CD8-positive, alpha-beta memory T cell (primary cell): Measurements from ENCODE around the gene PXK. TPM values are rescaled to one million over a fixed set of nuclear protein-coding genes. Genes with fewer than 3 reads are reported as not detected.

ENCODE experiments used
- CTCF ChIA-PET: fragments of 350-600 bp; sonication (Branson Sonifier 250); formaldehyde crosslinking; loops from one replicate; lab custom pipeline; 2021; ENCODE audit warnings: antibody characterized with exemption; lab: Charles Lee
- POLR2A ChIA-PET: fragments of 350-600 bp; sonication (Branson Sonifier 250); formaldehyde crosslinking; loops from one replicate; lab custom pipeline; 2021; ENCODE audit warnings: antibody characterized with exemption; lab: Charles Lee
- DNase-seq, 5 donors: peaks; one replicate each; pipeline versions ENCODE4 v3.0.0 to v3.0.0-alpha.2; 2020 to 2022; ENCODE audit warnings: mixed read lengths in 1 of 5
- H3K27ac ChIP-seq: one replicate; pipeline ENCODE4 v1.7.0; 2013; ENCODE audit warnings: low read depth, mild to moderate bottlenecking, low read length, moderate library complexity
- H3K27me3 ChIP-seq: 2 replicates; pipeline ENCODE4 v1.7.0; 2013; ENCODE audit warnings: low read length, mild to moderate bottlenecking; ENCODE audit not compliant: insufficient read depth, poor library complexity, severe bottlenecking
- H3K36me3 ChIP-seq: 2 replicates; pipeline ENCODE4 v1.7.0; 2013; ENCODE audit warnings: mild to moderate bottlenecking, low read length, moderate library complexity; ENCODE audit not compliant: insufficient read depth
- H3K4me1 ChIP-seq: 2 replicates; pipeline ENCODE4 v1.7.0; 2013; ENCODE audit warnings: mild to moderate bottlenecking, low read length, moderate library complexity; ENCODE audit not compliant: insufficient read depth
- H3K4me3 ChIP-seq: 2 replicates; pipeline ENCODE4 v1.7.0; 2013; ENCODE audit warnings: mild to moderate bottlenecking, low read length
- H3K9me3 ChIP-seq: 2 replicates; pipeline ENCODE4 v1.7.0; 2013; ENCODE audit warnings: mild to moderate bottlenecking, low read length
- H3K27ac Mint-ChIP-seq, 8 donors: one replicate each; pipeline ENCODE4 v1.8.0; 2020 to 2021; ENCODE audit warnings: mixed read lengths in 8 of 8, mild to moderate bottlenecking in 6 of 8, inconsistent platforms in 3 of 8, moderate library complexity in 3 of 8
- H3K27me3 Mint-ChIP-seq, 2 donors: one replicate each; pipeline ENCODE4 v1.8.0; 2020 to 2021; ENCODE audit warnings: mixed read lengths in 2 of 2, mild to moderate bottlenecking in 1 of 2, moderate library complexity in 1 of 2
- H3K36me3 Mint-ChIP-seq, 3 donors: one replicate each; pipeline ENCODE4 v1.8.0; 2020 to 2021; ENCODE audit warnings: mixed read lengths in 3 of 3, inconsistent platforms in 1 of 3, mild to moderate bottlenecking in 1 of 3
- H3K4me1 Mint-ChIP-seq, 3 donors: one replicate each; pipeline ENCODE4 v1.8.0; 2020 to 2021; ENCODE audit warnings: mixed read lengths in 3 of 3, inconsistent platforms in 1 of 3, mild to moderate bottlenecking in 1 of 3
- H3K4me3 Mint-ChIP-seq, 7 donors: one replicate each; pipeline ENCODE4 v1.8.0; 2020 to 2021; ENCODE audit warnings: mixed read lengths in 7 of 7, mild to moderate bottlenecking in 6 of 7, moderate library complexity in 4 of 7, inconsistent platforms in 2 of 7
- H3K9me3 Mint-ChIP-seq, 5 donors: one replicate each; pipeline ENCODE4 v1.8.0; 2020 to 2022; ENCODE audit warnings: mixed read lengths in 5 of 5, mild to moderate bottlenecking in 3 of 5, moderate library complexity in 2 of 5, inconsistent platforms in 1 of 5
- polyA plus RNA-seq: library from polyadenylated mRNA; unstranded; fragments of 300-500 nt; fragmentation: Illumina TruSeq; gene quantifications from one replicate; pipeline ENCODE4 v1.2.3, GENCODE V29; 2021
- total RNA-seq, 2 experiments: library from RNA; stranded (reverse); gene quantifications; one replicate each; pipeline ENCODE4 v1.2.3, GENCODE V29; 2021

PXK gene
- total and polyA plus RNA-seq, 3 experiments from 2014 or later: 24.8 to 27.8 (median 27.2) TPM

- Histone ChIP-seq H3K9me3 (no peaks in the 10 kb centered on the region), H3K36me3 (peaks cover 2% of the 10 kb centered on the region), H3K27me3 (peaks cover 3% of the 10 kb centered on the region), H3K27ac (peak within 1 kb of the TSS; percentile 97), H3K4me3 (peak within 1 kb of the TSS; percentile 99), H3K4me1 (peaks cover 25% of the 10 kb centered on the region)
- peak; percentile 97 to 99 (median 98) for DNase-seq
- ChIA-PET POLR2A (interaction anchor here (0.6 to 1.8 kb wide), 7 partner anchors 27 to 709 kb away, joined by 3 to 12 read pairs (median 4); partner anchors contain the start of genes ARF4, KCTD6 and PDHB), CTCF (interaction anchor here (0.7 to 5.2 kb wide), 44 partner anchors 10 to 755 kb away, joined by 3 to 69 read pairs (median 5); partner anchors contain the start of genes ABHD6, FLNB, KCTD6 and PDHB)
- Mint-ChIP-seq H3K4me3 (peak within 1 kb of the TSS; percentile 90 to 100 (median 99)), H3K4me1 (peaks cover 35 to 46% (median 39%) of the 10 kb centered on the region in 3 donors), H3K27ac (peak within 1 kb of the TSS; percentile 99 to 100 (median 100)), H3K36me3 (peaks cover 3 to 28% (median 5%) of the 10 kb centered on the region in 3 donors), H3K27me3 (peaks cover 12 to 19% of the 10 kb centered on the region in 2 donors), H3K9me3 (peaks cover 0 to 10% (median 3%) of the 10 kb centered on the region in 5 donors)
Measured at GRCh38 chr3:58305882-58306711, 26.6 kb upstream of the PXK start, which contains the start of the genes HTD2 and RPP14. TSS of gene HTD2 (plus strand) at chr3:58306520. CDS start at chr3:58317614, 11,094 bp downstream. TSS of gene RPP14 (plus strand) at chr3:58306245. CDS start at chr3:58310330, 4,085 bp downstream.

DNA sequence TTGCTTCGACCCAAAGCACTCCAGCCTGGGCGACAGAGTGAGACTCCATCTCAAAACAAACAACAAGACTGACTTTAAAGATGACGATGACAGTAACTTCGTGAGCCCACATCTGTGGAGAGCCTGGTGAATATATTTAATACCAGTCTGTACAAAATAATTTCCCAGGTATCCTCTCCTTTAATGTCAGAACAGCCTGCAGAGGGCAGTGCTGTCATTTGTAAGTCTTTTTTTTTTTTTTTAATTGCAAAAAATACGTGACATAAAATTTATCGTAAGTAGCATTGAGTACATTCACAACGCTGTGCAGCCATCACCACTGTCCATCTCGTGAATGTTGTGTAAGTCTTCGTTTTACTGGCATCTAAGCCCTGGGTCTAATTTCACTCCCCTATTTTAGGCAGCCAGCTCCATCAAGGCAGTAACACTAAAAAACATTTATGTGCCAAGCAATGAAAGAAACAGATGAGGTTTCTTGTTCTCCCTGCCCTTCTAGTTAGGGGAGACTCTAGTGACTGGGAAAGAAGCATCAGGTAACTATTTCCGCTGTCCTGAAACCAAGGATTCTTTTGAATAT lies 25.0 kb upstream of the PXK start:
- ChIA-PET POLR2A (no interaction called here), CTCF (interaction anchor here (0.6 to 5.2 kb wide), 18 partner anchors 11 to 323 kb away, joined by 3 to 69 read pairs (median 8); partner anchors contain the start of genes KCTD6, PDHB and PXK)
- Mint-ChIP-seq H3K36me3 (peaks cover 9 to 41% (median 11%) of the 10 kb centered on the region in 3 donors), H3K4me3 (peak overlapping the region; percentile 90 to 100 (median 99)), H3K27me3 (peaks cover 2 to 3% of the 10 kb centered on the region in 2 donors), H3K27ac (peak overlapping the region; percentile 71 to 100 (median 99)), H3K9me3 (no peaks in the 10 kb centered on the region), H3K4me1 (peaks cover 36 to 46% (median 41%) of the 10 kb centered on the region in 3 donors)
- Histone ChIP-seq H3K36me3 (peaks cover 15% of the 10 kb centered on the region), H3K27me3 (no peaks in the 10 kb centered on the region), H3K27ac (peak overlapping the region; percentile 35), H3K4me3 (peak overlapping the region; percentile 99), H3K4me1 (peaks cover 25% of the 10 kb centered on the region), H3K9me3 (no peaks in the 10 kb centered on the region)
- DNase-seq: peak; percentile 6 to 61 (median 39)

DNA sequence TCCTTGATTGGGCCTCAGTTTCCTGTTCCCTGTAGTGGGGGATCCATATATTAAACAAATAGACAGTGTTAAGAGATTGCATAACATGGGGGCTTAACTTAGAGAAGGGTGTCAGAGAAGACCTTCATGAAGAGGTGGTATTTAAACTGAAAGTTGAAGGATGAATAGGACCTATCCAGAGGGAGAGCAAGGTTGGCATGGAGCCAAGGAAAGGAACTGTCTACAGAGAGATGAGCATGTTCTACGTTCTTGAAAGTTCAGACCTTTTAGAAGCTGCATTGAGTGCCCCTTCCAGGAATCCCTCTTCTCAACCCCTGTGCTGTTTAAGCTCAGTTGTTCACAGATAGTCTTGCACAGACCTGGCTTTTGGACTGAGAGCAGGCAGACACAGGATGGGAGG lies 24.0 kb upstream of the PXK start:
- Histone ChIP-seq H3K27me3 (no peaks in the 10 kb centered on the region), H3K4me1 (peaks cover 25% of the 10 kb centered on the region), H3K9me3 (no peaks in the 10 kb centered on the region), H3K36me3 (peaks cover 19% of the 10 kb centered on the region), H3K27ac (no peak overlapping the region), H3K4me3 (no peak overlapping the region)
- Mint-ChIP-seq H3K4me3 (peak overlapping the region in 5 of 7 donors; percentile 41 to 99 (median 96)), H3K27ac (peak overlapping the region; percentile 7 to 100 (median 95)), H3K4me1 (peaks cover 38 to 49% (median 48%) of the 10 kb centered on the region in 3 donors), H3K27me3 (peaks cover 0 to 2% of the 10 kb centered on the region in 2 donors), H3K36me3 (peaks cover 11 to 50% (median 12%) of the 10 kb centered on the region in 3 donors), H3K9me3 (no peaks in the 10 kb centered on the region)
- DNase-seq: no peak
- POLR2A ChIA-PET: no interaction called here
- CTCF ChIA-PET: interaction anchor here (0.6 to 5.2 kb wide), 6 partner anchors 10 to 322 kb away, joined by 3 to 69 read pairs (median 4); no protein-coding TSS in a partner anchor

- H3K9me3 Mint-ChIP-seq: no peaks in the 10 kb centered on the region
- ChIA-PET CTCF (interaction anchor here (9.2 kb wide), 1 partner anchor 10 kb away, joined by 69 read pairs; the partner anchor contains the start of genes HTD2 and RPP14), POLR2A (no interaction called here)
- no peak overlapping the region for H3K4me3 Mint-ChIP-seq
- H3K27me3 ChIP-seq: no peaks in the 10 kb centered on the region
- DNase-seq: no peak
- H3K36me3 Mint-ChIP-seq: peaks cover 0 to 66% (median 6%) of the 10 kb centered on the region in 3 donors
- no peak overlapping the region for H3K4me3 ChIP-seq
- H3K4me1 ChIP-seq: no peaks in the 10 kb centered on the region
- H3K27ac Mint-ChIP-seq: peak overlapping the region in 2 of 8 donors; percentile 37 to 64
- peaks cover 22% of the 10 kb centered on the region for H3K36me3 ChIP-seq
- H3K27ac ChIP-seq: no peak overlapping the region
- peaks cover 7 to 19% (median 9%) of the 10 kb centered on the region in 3 donors for H3K4me1 Mint-ChIP-seq
- no peaks in the 10 kb centered on the region for H3K9me3 ChIP-seq
- H3K27me3 Mint-ChIP-seq: no peaks in the 10 kb centered on the region
Measured at GRCh38 chr3:58317811-58318210, 14.9 kb upstream of the PXK start.

DNA sequence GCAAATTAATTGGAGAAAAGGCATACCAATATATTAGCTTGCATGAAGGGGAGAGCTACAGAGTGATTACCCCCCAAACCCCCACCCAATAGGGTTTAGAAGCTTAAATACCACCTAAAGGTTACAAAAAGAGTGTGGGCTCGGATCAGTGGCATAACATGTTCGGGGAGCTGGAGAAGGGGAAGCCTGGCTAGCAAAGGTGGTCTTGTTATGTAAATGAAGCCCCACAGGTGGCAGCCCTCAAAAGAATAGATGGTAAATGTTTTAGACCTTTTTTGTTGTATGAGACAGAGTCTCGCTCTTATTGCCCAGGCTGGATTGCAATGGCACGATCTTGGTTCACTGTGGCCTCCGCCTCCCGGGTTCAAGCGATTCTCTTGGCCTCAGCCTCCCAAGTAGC lies 10.9 kb upstream of the PXK start:
- DNase-seq: no peak
- Histone ChIP-seq H3K36me3 (peaks cover 7% of the 10 kb centered on the region), H3K27me3 (no peaks in the 10 kb centered on the region), H3K4me1 (peaks cover 7% of the 10 kb centered on the region), H3K9me3 (no peaks in the 10 kb centered on the region), H3K4me3 (no peak overlapping the region), H3K27ac (no peak overlapping the region)
- CTCF ChIA-PET: interaction anchor here (0.9 to 9.2 kb wide), 5 partner anchors 12 to 170 kb away, joined by 3 to 69 read pairs (median 6); partner anchors contain the start of genes HTD2, KCTD6 and RPP14
- POLR2A ChIA-PET: no interaction called here
- peaks cover 0 to 33% (median 1%) of the 10 kb centered on the region in 3 donors for H3K36me3 Mint-ChIP-seq
- no peaks in the 10 kb centered on the region for H3K27me3 Mint-ChIP-seq
- H3K4me3 Mint-ChIP-seq: no peak overlapping the region
- H3K4me1 Mint-ChIP-seq: peaks cover 3 to 26% (median 14%) of the 10 kb centered on the region in 3 donors
- H3K9me3 Mint-ChIP-seq: no peaks in the 10 kb centered on the region
- H3K27ac Mint-ChIP-seq: peak overlapping the region in 1 of 8 donors; percentile 61

DNA sequence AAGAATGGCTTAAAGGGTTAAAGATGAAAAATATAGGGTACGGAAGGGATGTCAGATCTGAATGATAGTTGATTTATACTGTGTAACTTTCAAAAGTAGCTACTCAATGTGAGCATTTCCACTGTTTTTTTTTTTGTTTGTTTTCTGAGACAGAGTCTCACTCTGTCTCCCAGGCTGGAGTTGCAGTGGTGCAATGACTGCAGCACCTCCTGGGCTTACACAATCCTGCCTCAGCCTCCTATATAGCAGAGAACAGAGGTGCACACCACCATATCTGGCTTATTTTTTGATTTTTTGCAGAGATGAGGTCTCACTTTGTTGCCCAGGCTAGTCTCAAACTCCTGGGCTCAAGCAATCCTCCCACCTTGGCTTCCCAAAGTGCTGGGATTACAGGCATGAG lies 9.9 kb upstream of the PXK start:
- POLR2A ChIA-PET: no interaction called here
- Mint-ChIP-seq H3K4me3 (no peak overlapping the region), H3K27ac (peak overlapping the region in 2 of 8 donors; percentile 26 to 50)

DNA sequence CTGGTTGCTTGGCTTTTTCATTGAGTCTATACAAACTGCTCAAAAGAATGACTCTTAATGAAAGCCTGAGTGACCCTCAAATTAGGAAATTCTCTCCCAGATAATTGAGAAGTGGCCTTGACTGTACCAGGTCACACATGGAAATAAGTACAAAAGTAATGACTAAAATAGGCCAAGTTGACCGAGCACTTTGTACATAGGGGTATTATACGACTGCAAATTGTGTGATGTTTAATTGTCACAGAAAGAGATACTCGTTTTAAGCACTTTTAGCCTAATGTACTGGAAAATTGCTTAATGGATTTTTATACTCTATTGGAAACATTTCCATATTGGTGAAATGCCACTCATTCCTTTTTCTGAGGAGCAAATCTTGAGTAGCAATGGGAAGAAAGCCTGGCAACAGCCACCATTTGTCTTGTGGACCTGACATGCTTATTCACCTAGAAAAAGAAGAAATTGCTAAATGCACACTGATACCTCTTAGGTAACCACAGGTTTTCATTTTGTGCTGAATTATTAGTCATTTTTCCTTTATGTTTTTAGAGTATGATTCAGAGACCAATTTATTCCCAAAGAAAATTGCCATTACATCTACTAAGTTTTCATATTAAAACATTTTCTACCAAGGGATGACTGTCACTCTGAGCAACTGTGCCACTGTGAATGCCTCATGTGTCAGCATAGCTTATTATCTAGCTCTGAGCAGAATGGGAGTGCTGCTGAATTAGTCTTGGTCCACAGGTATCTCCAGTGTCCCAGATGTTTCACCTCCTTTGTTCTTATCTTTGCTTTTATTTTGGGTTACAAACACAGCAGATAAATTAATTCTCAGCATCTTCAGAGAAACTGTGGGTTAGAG lies 8.9 kb upstream of the PXK start:
- Histone ChIP-seq H3K4me1 (peaks cover 7% of the 10 kb centered on the region), H3K27me3 (no peaks in the 10 kb centered on the region), H3K27ac (no peak overlapping the region), H3K4me3 (no peak overlapping the region), H3K9me3 (no peaks in the 10 kb centered on the region), H3K36me3 (no peaks in the 10 kb centered on the region)
- H3K4me1 Mint-ChIP-seq: peaks cover 3 to 26% (median 14%) of the 10 kb centered on the region in 3 donors
- H3K4me3 Mint-ChIP-seq: no peak overlapping the region
- DNase-seq: no peak
- no peaks in the 10 kb centered on the region for H3K9me3 Mint-ChIP-seq
- H3K27me3 Mint-ChIP-seq: no peaks in the 10 kb centered on the region
- ChIA-PET POLR2A (no interaction called here), CTCF (interaction anchor here (1.2 to 3.1 kb wide), 2 partner anchors 17 to 168 kb away, joined by 4 to 14 read pairs; partner anchors contain the start of genes HTD2, KCTD6 and RPP14)
- peak overlapping the region in 7 of 8 donors; percentile 43 to 86 (median 56) for H3K27ac Mint-ChIP-seq
- peaks cover 0 to 14% (median 0%) of the 10 kb centered on the region in 3 donors for H3K36me3 Mint-ChIP-seq

More for the DNA sequence above, 9.9 kb upstream of the PXK start:
- H3K36me3 ChIP-seq: peaks cover 2% of the 10 kb centered on the region
- DNase-seq: no peak
- H3K4me1 ChIP-seq: peaks cover 7% of the 10 kb centered on the region
- no peaks in the 10 kb centered on the region for H3K27me3 ChIP-seq
- CTCF ChIA-PET: interaction anchor here (9.2 kb wide), 1 partner anchor 15 kb away, joined by 69 read pairs; the partner anchor contains the start of genes HTD2 and RPP14
- no peak overlapping the region for H3K27ac ChIP-seq
- no peak overlapping the region for H3K4me3 ChIP-seq
- H3K36me3 Mint-ChIP-seq: peaks cover 0 to 23% (median 0%) of the 10 kb centered on the region in 3 donors
- H3K27me3 Mint-ChIP-seq: no peaks in the 10 kb centered on the region
- H3K9me3 ChIP-seq: no peaks in the 10 kb centered on the region
- peaks cover 3 to 26% (median 14%) of the 10 kb centered on the region in 3 donors for H3K4me1 Mint-ChIP-seq
- H3K9me3 Mint-ChIP-seq: no peaks in the 10 kb centered on the region
